Adrenal gland (tissue), 5 donors: ENCODE results near the gene OR56A5.
A peak's percentile ranks its signal among the peaks of the same experiment; 100 is the strongest.

Source experiments
- CTCF ChIP-seq, 6 experiments: fragments of 450-650 bp in 4 of 6; fragments of 200-600 bp in 2 of 6; sonication (generic) in 1 of 6; IDR thresholded peaks; 1 replicate in 5 of 6; 2 replicates in 1 of 6; pipeline versions ENCODE4 v1.5.1 to v1.8.0; 2016 to 2021; ENCODE audit warnings: antibody characterized with exemption in 6 of 6, mild to moderate bottlenecking in 2 of 6, moderate library complexity in 1 of 6
- POLR2A ChIP-seq, 2 donors: fragments of 450-650 bp; IDR thresholded peaks; one replicate each; pipeline ENCODE4 v1.6.1; 2017; ENCODE audit warnings: antibody characterized with exemption in 2 of 2, mild to moderate bottlenecking in 2 of 2, moderate library complexity in 1 of 2
- donor health status: DM: no; HTN: no; CAD: no.

DNA sequence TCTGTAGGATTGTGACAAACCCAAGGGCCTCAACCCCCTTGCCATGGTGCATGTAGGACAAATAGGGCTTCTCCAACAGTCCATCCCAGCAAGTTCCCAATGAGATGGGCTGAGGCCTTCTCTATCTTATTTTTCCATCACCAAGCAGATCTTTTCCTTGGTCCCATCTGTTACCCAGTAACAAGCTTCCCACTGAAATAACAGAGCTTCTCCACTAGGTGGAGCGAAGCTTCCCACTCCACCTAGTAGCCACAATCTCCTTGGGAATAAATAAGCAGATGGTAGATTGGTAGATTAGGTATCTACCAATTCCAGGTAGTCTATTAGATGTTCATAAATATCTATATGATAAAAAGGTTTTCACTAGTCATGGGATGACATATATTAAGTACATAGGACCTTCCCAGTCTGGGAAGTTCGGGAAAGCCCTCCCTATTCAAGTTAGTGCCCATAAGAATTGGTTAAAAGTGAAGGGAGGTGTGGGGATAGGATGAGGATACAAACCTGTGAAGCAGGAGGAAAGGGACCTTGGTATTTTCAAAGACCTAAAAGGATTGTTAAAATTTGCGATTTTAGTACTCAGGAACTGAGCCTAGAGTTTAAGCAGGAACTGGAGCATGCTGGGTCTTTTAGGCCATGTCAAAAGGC, 24.4 kb upstream of the OR56A5 start:
- no peak for TF ChIP-seq POLR2A (IDR thresholded peaks at IDR 0.05)
- peak; percentile 16 to 52 (median 38) for TF ChIP-seq CTCF (IDR thresholded peaks at IDR 0.05)
